Heart right ventricle (tissue), 16 donors: ENCODE data around the gene ARAP2. TPM values are rescaled to one million over a fixed set of nuclear protein-coding genes. Genes with fewer than 3 reads are reported as not detected.

ENCODE experiments used
- ATAC-seq, 8 donors: fragments of 200-7000 bp; cut with Tn5 transposase; one replicate each; pipeline ENCODE4 v1.9.1; 2020; ENCODE audit warnings: mild to moderate bottlenecking in 8 of 8, moderate library complexity in 8 of 8, moderate number of reproducible peaks in 1 of 8
- DNase-seq, 2 donors: peaks; one replicate each; pipeline ENCODE4 v3.0.0-alpha.2; 2020
- H3K27ac ChIP-seq, 10 donors: fragments of 200-600 bp; sonication (generic) in 2 of 10; one replicate each; pipeline versions ENCODE4 v1.5.0 to v1.8.0; 2020 to 2022; ENCODE audit warnings: mild to moderate bottlenecking in 3 of 10
- H3K27me3 ChIP-seq, 7 donors: fragments of 200-600 bp; one replicate each; pipeline ENCODE4 v1.8.0; 2021 to 2022; ENCODE audit warnings: mild to moderate bottlenecking in 2 of 7
- H3K36me3 ChIP-seq, 9 donors: fragments of 200-600 bp; sonication (generic) in 1 of 9; one replicate each; pipeline versions ENCODE4 v1.5.0 to v1.8.0; 2020 to 2022; ENCODE audit warnings: mild to moderate bottlenecking in 2 of 9
- H3K4me1 ChIP-seq, 9 donors: fragments of 200-600 bp; sonication (generic) in 1 of 9; one replicate each; pipeline versions ENCODE4 v1.5.0 to v1.8.0; 2020 to 2022; ENCODE audit warnings: mild to moderate bottlenecking in 4 of 9
- H3K4me3 ChIP-seq, 10 donors: fragments of 200-600 bp; sonication (generic) in 2 of 10; one replicate each; pipeline versions ENCODE4 v1.5.0 to v1.8.0; 2020 to 2022; ENCODE audit warnings: mild to moderate bottlenecking in 7 of 10, moderate library complexity in 2 of 10
- H3K9me3 ChIP-seq, 11 donors: fragments of 200-600 bp in 10 of 11; sonication (generic) in 2 of 11; one replicate each; pipeline versions ENCODE4 v1.5.0 to v1.8.0; 2013 to 2022; ENCODE audit warnings: mild to moderate bottlenecking in 2 of 11, control low read depth in 1 of 11, moderate library complexity in 1 of 11
- CTCF ChIP-seq, 9 donors: fragments of 200-600 bp; sonication (generic) in 2 of 9; IDR thresholded peaks; one replicate each; pipeline versions ENCODE4 v1.5.0 to v1.8.0; 2021 to 2022; ENCODE audit warnings: antibody characterized with exemption in 9 of 9, mild to moderate bottlenecking in 5 of 9, moderate library complexity in 1 of 9
- WGBS, 2 donors: extraction: QIAGEN DNeasy Blood & Tissue Kit; methylation state at CpG; one replicate each; pipeline ENCODE4 v1.1.7; 2013; ENCODE audit warnings: inconsistent platforms in 1 of 2; 5-methylcytosine and 5-hydroxymethylcytosine counted together
- intact Hi-C, 10 donors: fragments of 100-400 bp; cut with DNase I; formaldehyde crosslinking; loops; one replicate each; pipeline versions ENCODE4 v1.11.1 to v1.14.2; 2022
- polyA plus RNA-seq, 2 donors: library from polyadenylated mRNA; stranded (reverse); fragments of 200-250 nt; gene quantifications; one replicate each; pipeline ENCODE4 v1.2.3, GENCODE V29; 2013
- total RNA-seq, 10 donors: library from RNA; stranded (reverse); fragmentation: NEBNext Ultra II Directional in 3 of 10; extraction: Animal tissue kit (Norgen Biotek cat#: 25700) in 3 of 10; gene quantifications; one replicate each; pipeline versions ENCODE4 v1.2.1 to v1.2.4, GENCODE V29; 2021 to 2023
- donor health status: Arrhythmogenic right ventricular cardiomyopathy.
- donor health status: ischemic (EF 13 %, LVEDD 7.1; RV severe dilation, severe dysfunction).
- donor health status: healthy with polysubstance abuse.
- donor health status: DM: no; HTN: yes; CAD: no.
- donor health status: DM: no; HTN: no; CAD: no.
- donor health status: ischemic (EF 25% LVEDD 6.9; RV normal size, moderate dysfunction).
- donor health status: ischemic (EF 25% LVEDD 5.7; RV mildly dilated, moderate dysfunction).
- donor health status: healthy.
- donor health status: DM: yes; HTN: yes; CAD: no.
- donor health status: Ischemic cardiomyopathy.
- donor health status: ischemic (EF 35%, LVEDD 5.7; RV mildly dilated, moderate dysfunction).
- donor health status: nonischemic (EF 11% LVEDD 7.7; RV severe dilation, severe dysfunction).
- donor health status: DM: yes; HTN: yes; CAD: no.
- donor health status: PGD.
- donor health status: ischemic (EF 29% LVEDD 5.4; RV normal size, mild dysfunction).
- donor health status: nonischemic (EF 23%, LVEDD 6.1; RV moderate dilation, normal function).

ARAP2 gene
- total and polyA plus RNA-seq, 12 donors = 0.19 to 6.9 (median 2.5) TPM

- no peak for ATAC-seq
These were observed 189.5 kb downstream of the ARAP2 start for GRCh38 chr4:36054694-36055422.

GRCh38 chr4:36053930-36054329, 190.4 kb downstream of the ARAP2 start:
- Histone ChIP-seq H3K27me3 (no peaks in the 10 kb centered on the region), H3K4me1 (no peaks in the 10 kb centered on the region), H3K4me3 (no peak overlapping the region), H3K9me3 (peaks cover 0 to under 1% (median 0%) of the 10 kb centered on the region in 11 donors), H3K36me3 (no peaks in the 10 kb centered on the region), H3K27ac (no peak overlapping the region)
- intact Hi-C loops = no loop called here
- 75 to 78% methylated on average over 2 of the region's 2 CpGs for WGBS, 2 donors
- ATAC-seq (no peak), DNase-seq (no peak)
- TF ChIP-seq CTCF (IDR thresholded peaks at IDR 0.05) = no peak

More at GRCh38 chr4:36054694-36055422, 189.5 kb downstream of the ARAP2 start:
- Histone ChIP-seq H3K36me3 (no peaks in the 10 kb centered on the region), H3K27me3 (no peaks in the 10 kb centered on the region), H3K27ac (no peak overlapping the region), H3K9me3 (no peaks in the 10 kb centered on the region), H3K4me3 (no peak overlapping the region), H3K4me1 (no peaks in the 10 kb centered on the region)
- DNase-seq = no peak
- intact Hi-C loops = no loop called here
- TF ChIP-seq CTCF (IDR thresholded peaks at IDR 0.05) = no peak
- WGBS, 2 donors = 71 to 76% methylated on average over 5 of the region's 5 CpGs

GRCh38 chr4:36051634-36052033, 192.7 kb downstream of the ARAP2 start:
- H3K27me3 ChIP-seq = no peaks in the 10 kb centered on the region
- no peak for ATAC-seq

GRCh38 chr4:36046026-36046425, 198.3 kb downstream of the ARAP2 start:
- intact Hi-C loops = no loop called here
- H3K4me1 ChIP-seq = no peaks in the 10 kb centered on the region
- ATAC-seq (no peak), DNase-seq (no peak)
- peaks cover 0 to 5% (median 0%) of the 10 kb centered on the region in 11 donors for H3K9me3 ChIP-seq
- H3K4me3 ChIP-seq = no peak overlapping the region
- H3K27me3 ChIP-seq = no peaks in the 10 kb centered on the region
- TF ChIP-seq CTCF (IDR thresholded peaks at IDR 0.05) = no peak
- H3K27ac ChIP-seq = no peak overlapping the region
- H3K36me3 ChIP-seq = no peaks in the 10 kb centered on the region

More at GRCh38 chr4:36051634-36052033, 192.7 kb downstream of the ARAP2 start:
- no peak for DNase-seq
- no peak for TF ChIP-seq CTCF (IDR thresholded peaks at IDR 0.05)
- Histone ChIP-seq H3K27ac (no peak overlapping the region), H3K36me3 (no peaks in the 10 kb centered on the region), H3K4me1 (no peaks in the 10 kb centered on the region), H3K9me3 (peaks cover 0 to 5% (median 0%) of the 10 kb centered on the region in 11 donors), H3K4me3 (no peak overlapping the region)
- 85 to 89% methylated on average over 4 of the region's 4 CpGs for WGBS, 2 donors
- intact Hi-C loops = no loop called here
